HEK293T (cell line): ENCODE data around the gene SUGCT.

Source experiments
- BHLHE40 ChIP-seq: fragments of 450-650 bp; IDR thresholded peaks from 2 replicates; pipeline ENCODE4 v1.6.1; 2016; ENCODE audit warnings: mild to moderate bottlenecking, moderate library complexity, borderline replicate concordance
- PKNOX1 ChIP-seq: fragments of 450-650 bp; IDR thresholded peaks from 2 replicates; pipeline ENCODE4 v1.6.1; 2016

- TF ChIP-seq PKNOX1 (no peak), BHLHE40 (no peak)
These were observed 16.7 kb downstream of the SUGCT start for GRCh38 chr7:40151504-40151903.
